Measurements from ENCODE around the gene CCDC106. TPM values are rescaled to one million over a fixed set of nuclear protein-coding genes. Genes with fewer than 3 reads are reported as not detected.
A peak's percentile ranks its signal among the peaks of the same experiment; 100 is the strongest.

Gene CCDC106
- total RNA-seq, 1 donor from 2014 or later = 4.6 TPM

GRCh38 chr19:55635856-55636440 lies 12.1 kb upstream of the CCDC106 start:
- DNase-seq (ENCODE audit: low read depth in 2 of 2) = no peak

- no peak for DNase-seq (ENCODE audit: low read depth in 2 of 2)
Observed at GRCh38 chr19:55636723-55637122, 11.3 kb upstream of the CCDC106 start.

- DNase-seq (ENCODE audit: low read depth in 2 of 2) = no peak
Observed at GRCh38 chr19:55637534-55637933, 10.5 kb upstream of the CCDC106 start.

GRCh38 chr19:55638864-55639359 lies 9.1 kb upstream of the CCDC106 start:
- DNase-seq (ENCODE audit: low read depth in 2 of 2) = peak in 1 of 2 donors; percentile 40

GRCh38 chr19:55640043-55640576 lies 7.9 kb upstream of the CCDC106 start:
- DNase-seq (ENCODE audit: low read depth in 2 of 2) = peak; percentile 60 to 84

GRCh38 chr19:55640577-55641425 lies 7.2 kb upstream of the CCDC106 start, which contains the start of gene ZNF580:
Gene ZNF580 (plus strand): TSS chr19:55641002. CDS start chr19:55642509, 1,507 bp downstream.
- DNase-seq (ENCODE audit: low read depth in 2 of 2) = peak in 1 of 2 donors; percentile 78

- peak in 1 of 2 donors; percentile 24 for DNase-seq (ENCODE audit: low read depth in 2 of 2)
Observed at GRCh38 chr19:55641426-55642152, 6.4 kb upstream of the CCDC106 start.

- peak in 1 of 2 donors; percentile 12 for DNase-seq (ENCODE audit: low read depth in 2 of 2)
Observed at GRCh38 chr19:55642153-55643002, 5.6 kb upstream of the CCDC106 start.

GRCh38 chr19:55643003-55643886 lies 4.8 kb upstream of the CCDC106 start, which contains the start of gene ZNF581:
Gene ZNF581 (plus strand): TSS chr19:55643649. CDS start chr19:55644572, 923 bp downstream.
- peak; percentile 43 to 74 for DNase-seq (ENCODE audit: low read depth in 2 of 2)

GRCh38 chr19:55643887-55644176 lies 4.2 kb upstream of the CCDC106 start:
- DNase-seq (ENCODE audit: low read depth in 2 of 2) = no peak

GRCh38 chr19:55644191-55644833 lies 3.7 kb upstream of the CCDC106 start:
- no peak for DNase-seq (ENCODE audit: low read depth in 2 of 2)

- DNase-seq (ENCODE audit: low read depth in 2 of 2) = no peak
Observed at GRCh38 chr19:55644842-55645511, 3.0 kb upstream of the CCDC106 start.

- no peak for DNase-seq (ENCODE audit: low read depth in 2 of 2)
Observed at GRCh38 chr19:55645512-55645881, 2.5 kb upstream of the CCDC106 start.

GRCh38 chr19:55646889-55647731 lies 902 bp upstream of the CCDC106 start:
- DNase-seq (ENCODE audit: low read depth in 2 of 2) = no peak

- peak in 1 of 2 donors; percentile 17 for DNase-seq (ENCODE audit: low read depth in 2 of 2)
Observed at GRCh38 chr19:55648585-55649267, 714 bp downstream of the CCDC106 start.

- no peak for DNase-seq (ENCODE audit: low read depth in 2 of 2)
Observed at GRCh38 chr19:55649268-55650125, 1.5 kb downstream of the CCDC106 start.

Data from dermis microvascular lymphatic vessel endothelial cell (primary cell).